Activated CD8-positive, alpha-beta T cell treated with anti-CD3 and anti-CD28 coated beads for 36 hours (primary cell): ENCODE data around the gene CCNO. TPM values are rescaled to one million over a fixed set of nuclear protein-coding genes. Genes with fewer than 3 reads are reported as not detected.

Experiments used
- ATAC-seq: fragments of 200-7000 bp; cut with Tn5 transposase; one replicate; pipeline ENCODE4 v1.10.0; 2021; ENCODE audit warnings: mild to moderate bottlenecking, moderate library complexity
- CTCF ChIA-PET: fragments of 350-600 bp; sonication (Branson Sonifier 250); formaldehyde crosslinking; loops from one replicate; lab custom pipeline; 2021; ENCODE audit warnings: antibody characterized with exemption; lab: Charles Lee
- POLR2A ChIA-PET: fragments of 350-600 bp; sonication (Branson Sonifier 250); formaldehyde crosslinking; loops from one replicate; lab custom pipeline; 2021; ENCODE audit warnings: antibody characterized with exemption; lab: Charles Lee
- DNase-seq: peaks from one replicate; pipeline ENCODE4 v3.0.0-alpha.2; 2020
- H3K27ac Mint-ChIP-seq: one replicate; pipeline ENCODE4 v1.8.0; 2021; ENCODE audit warnings: mild to moderate bottlenecking, mixed read lengths
- H3K27me3 Mint-ChIP-seq: one replicate; pipeline ENCODE4 v1.8.0; 2021; ENCODE audit warnings: mixed read lengths
- H3K36me3 Mint-ChIP-seq: one replicate; pipeline ENCODE4 v1.8.0; 2021; ENCODE audit warnings: low read depth, mixed read lengths
- H3K4me1 Mint-ChIP-seq: one replicate; pipeline ENCODE4 v1.8.0; 2021; ENCODE audit warnings: low read depth, mixed read lengths
- H3K4me3 Mint-ChIP-seq: one replicate; pipeline ENCODE4 v1.8.0; 2021; ENCODE audit warnings: mild to moderate bottlenecking, moderate library complexity, mixed read lengths
- H3K9me3 Mint-ChIP-seq: one replicate; pipeline ENCODE4 v1.8.0; 2021; ENCODE audit warnings: mixed read lengths
- CTCF ChIP-seq: fragments of 200-600 bp; IDR thresholded peaks from one replicate; pipeline ENCODE4 v1.8.0; 2022; ENCODE audit warnings: antibody characterized with exemption, mild to moderate bottlenecking
- intact Hi-C: fragments of 100-400 bp; cut with micrococcal nuclease; formaldehyde crosslinking; loops from one replicate; pipeline ENCODE4 v1.10.0; 2022
- total RNA-seq, 2 experiments: library from RNA; stranded (reverse); gene quantifications; one replicate each; pipeline ENCODE4 v1.2.3, GENCODE V29; 2021

The CCNO gene
- total RNA-seq, 2 experiments from 2014 or later = not detected

GRCh38 chr5:55188656-55189540 is 44.5 kb downstream of the CCNO start:
- DNase-seq = no peak
- no peaks in the 10 kb centered on the region for H3K4me1 Mint-ChIP-seq
- ATAC-seq = no peak
- no peak for TF ChIP-seq CTCF
- H3K4me3 Mint-ChIP-seq = no peak overlapping the region
- H3K9me3 Mint-ChIP-seq = no peaks in the 10 kb centered on the region
- H3K27me3 Mint-ChIP-seq = peaks cover 47% of the 10 kb centered on the region
- ChIA-PET POLR2A (no interaction called here), CTCF (interaction anchor here (1.0 to 2.8 kb wide), 3 partner anchors 13 to 283 kb away, joined by 3 to 8 read pairs (median 5); no protein-coding TSS in a partner anchor)
- H3K36me3 Mint-ChIP-seq = no peaks in the 10 kb centered on the region
- H3K27ac Mint-ChIP-seq = no peak overlapping the region
- intact Hi-C loops = no loop called here

GRCh38 chr5:55187370-55187769 is 46.0 kb downstream of the CCNO start:
- DNase-seq (no peak), ATAC-seq (no peak)
- Mint-ChIP-seq H3K27me3 (peaks cover 44% of the 10 kb centered on the region), H3K27ac (no peak overlapping the region), H3K36me3 (no peaks in the 10 kb centered on the region), H3K4me1 (no peaks in the 10 kb centered on the region), H3K4me3 (no peak overlapping the region), H3K9me3 (no peaks in the 10 kb centered on the region)
- ChIA-PET CTCF (interaction anchor here (0.8 to 2.0 kb wide), 6 partner anchors 11 to 281 kb away, joined by 3 to 5 read pairs (median 4); no protein-coding TSS in a partner anchor), POLR2A (no interaction called here)
- intact Hi-C loops = no loop called here
- peak; percentile 31 for TF ChIP-seq CTCF

Other genes with a start within 250 kb of the CCNO start
- under 1 TPM; 0.20 to 0.47 TPM for gene ESM1, start 248.0 kb downstream of the CCNO start, total RNA-seq
- 1 to 10 TPM; 5.2 to 6.2 TPM for gene GZMK, start 209.4 kb downstream of the CCNO start, total RNA-seq
- 10 to 100 TPM; 17.8 to 18.2 TPM for gene GZMA, start 131.0 kb downstream of the CCNO start, total RNA-seq
- not detected for gene GPX8, start 73.4 kb downstream of the CCNO start, total RNA-seq
- gene CDC20B, start 60.4 kb downstream of the CCNO start, total RNA-seq = not detected
- gene MCIDAS, start 6.3 kb downstream of the CCNO start, total RNA-seq = under 1 TPM in 1 of 2 experiments, not detected in 1; 0.18 TPM
- 10 to 100 TPM; 11.6 to 13.7 TPM for gene DHX29, start 74.1 kb upstream of the CCNO start, total RNA-seq
- 10 to 100 TPM; 88.9 to 93.4 TPM for gene MTREX, start 74.4 kb upstream of the CCNO start, total RNA-seq